SK-N-SH (cell line): ENCODE results near the gene UGT1A1.

Experiments used
- MXI1 ChIP-seq: IDR thresholded peaks from 2 replicates; pipeline ENCODE4 v1.6.1; 2012; ENCODE audit warnings: mild to moderate bottlenecking, low read depth, low read length, improper control_type of control experiment
- RFX5 ChIP-seq: IDR thresholded peaks from 2 replicates; pipeline ENCODE4 v1.6.1; 2012; ENCODE audit warnings: mild to moderate bottlenecking, improper control_type of control experiment, low read length
- RXRA ChIP-seq: IDR thresholded peaks from 2 replicates; pipeline ENCODE4 v1.4.0; 2012; ENCODE audit warnings: low read depth, mild to moderate bottlenecking, borderline replicate concordance
- TAF1 ChIP-seq: IDR thresholded peaks from 2 replicates; pipeline ENCODE4 v1.6.1; 2012; ENCODE audit warnings: low read depth, mild to moderate bottlenecking, low read length, moderate library complexity, borderline replicate concordance
- YY1 ChIP-seq: IDR thresholded peaks from 2 replicates; pipeline ENCODE4 v1.4.0; 2012; ENCODE audit warnings: low read depth, mild to moderate bottlenecking
- TF ChIP-seq, protein P1 (sequence below): fragments of 200-600 bp; sonication (generic); IDR thresholded peaks from 2 replicates; pipeline ENCODE4 v1.6.1; 2017; ENCODE audit warnings: antibody characterized with exemption, mild to moderate bottlenecking, moderate library complexity

DNA sequence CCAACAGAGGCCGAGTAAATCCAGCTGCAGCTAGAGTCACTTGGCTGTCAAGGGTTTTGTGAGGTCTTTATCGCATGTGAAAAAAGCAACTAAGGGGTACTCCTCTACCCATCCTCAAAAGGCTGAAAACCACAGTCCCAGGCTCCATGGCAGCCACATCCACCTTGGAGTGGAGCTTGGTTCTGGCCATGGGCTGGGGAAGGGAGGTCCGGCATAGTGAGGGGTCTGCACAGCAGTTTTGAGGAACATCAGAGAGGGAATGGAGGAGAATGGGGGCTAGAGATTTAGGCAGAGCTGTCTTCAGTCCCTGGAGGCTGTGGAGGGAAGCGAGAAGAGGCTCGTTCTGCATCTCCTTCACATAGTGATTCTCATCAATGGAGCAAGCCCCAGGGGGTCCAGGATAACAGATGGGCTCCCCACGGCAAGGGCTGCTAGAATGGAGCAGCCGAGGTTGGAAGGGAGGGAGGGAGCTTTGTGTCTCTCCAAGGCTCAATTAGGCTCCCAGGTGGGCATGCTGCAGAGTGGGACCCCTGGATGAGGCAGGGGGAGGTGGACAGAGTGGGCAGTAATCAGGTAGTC lies 39.1 kb downstream of the UGT1A1 start:
- TF ChIP-seq, protein P1, sequence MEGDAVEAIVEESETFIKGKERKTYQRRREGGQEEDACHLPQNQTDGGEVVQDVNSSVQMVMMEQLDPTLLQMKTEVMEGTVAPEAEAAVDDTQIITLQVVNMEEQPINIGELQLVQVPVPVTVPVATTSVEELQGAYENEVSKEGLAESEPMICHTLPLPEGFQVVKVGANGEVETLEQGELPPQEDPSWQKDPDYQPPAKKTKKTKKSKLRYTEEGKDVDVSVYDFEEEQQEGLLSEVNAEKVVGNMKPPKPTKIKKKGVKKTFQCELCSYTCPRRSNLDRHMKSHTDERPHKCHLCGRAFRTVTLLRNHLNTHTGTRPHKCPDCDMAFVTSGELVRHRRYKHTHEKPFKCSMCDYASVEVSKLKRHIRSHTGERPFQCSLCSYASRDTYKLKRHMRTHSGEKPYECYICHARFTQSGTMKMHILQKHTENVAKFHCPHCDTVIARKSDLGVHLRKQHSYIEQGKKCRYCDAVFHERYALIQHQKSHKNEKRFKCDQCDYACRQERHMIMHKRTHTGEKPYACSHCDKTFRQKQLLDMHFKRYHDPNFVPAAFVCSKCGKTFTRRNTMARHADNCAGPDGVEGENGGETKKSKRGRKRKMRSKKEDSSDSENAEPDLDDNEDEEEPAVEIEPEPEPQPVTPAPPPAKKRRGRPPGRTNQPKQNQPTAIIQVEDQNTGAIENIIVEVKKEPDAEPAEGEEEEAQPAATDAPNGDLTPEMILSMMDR: no peak
- TF ChIP-seq TAF1 (no peak), MXI1 (no peak), RXRA (no peak), YY1 (no peak), RFX5 (no peak)
